GM19467 (cell line): Measurements from ENCODE around the gene COL4A2.
"Not testable (repeated sequence)": the region's sequence is repeated elsewhere in the genome, so short reads cannot be mapped to it uniquely, and the experiment has no call there.

Experiments
- ATAC-seq: cut with Tn5 transposase; IDR thresholded peaks from one replicate; pipeline ENCODE4 v1.9.1; 2021; ENCODE audit warnings: mild to moderate bottlenecking, moderate library complexity; ENCODE audit not compliant: unreplicated experiment

Gene COL4A2

DNA sequence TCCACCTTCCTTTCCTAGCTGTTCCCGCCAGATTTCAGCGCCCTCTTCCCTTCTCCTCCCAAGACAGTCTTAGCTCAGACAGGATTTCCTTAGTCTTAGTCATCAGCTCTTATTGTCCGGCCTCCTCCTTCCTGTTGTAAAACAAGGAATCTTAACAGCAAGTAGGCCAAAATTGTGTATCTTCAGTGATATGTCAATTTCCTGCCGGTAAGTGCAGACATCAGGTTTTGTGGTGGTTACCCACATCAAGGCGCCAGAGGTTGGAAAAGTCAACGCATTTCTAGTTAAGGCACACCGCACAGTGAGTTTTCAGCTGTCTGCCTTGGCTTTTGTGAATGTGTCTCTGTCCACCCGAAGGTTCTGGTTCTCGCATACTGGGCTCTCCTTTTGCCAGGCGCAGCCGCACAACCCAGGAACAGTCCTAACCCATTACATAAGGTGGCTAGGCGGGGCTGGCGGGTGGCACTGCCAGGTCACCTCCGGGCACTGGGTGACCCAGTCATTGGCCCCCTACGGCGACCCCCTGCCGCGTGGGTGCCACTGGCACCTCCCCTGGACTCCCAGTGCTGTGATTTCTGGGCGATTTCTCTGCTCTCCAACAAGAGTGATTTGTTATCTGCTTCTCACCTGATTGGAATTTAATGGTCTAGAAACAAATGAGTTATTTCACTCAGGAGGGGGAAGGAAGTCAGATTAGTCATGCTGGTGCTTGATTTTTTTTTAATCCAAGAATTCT is 12.9 kb downstream of the COL4A2 start:
- no peak for ATAC-seq

DNA sequence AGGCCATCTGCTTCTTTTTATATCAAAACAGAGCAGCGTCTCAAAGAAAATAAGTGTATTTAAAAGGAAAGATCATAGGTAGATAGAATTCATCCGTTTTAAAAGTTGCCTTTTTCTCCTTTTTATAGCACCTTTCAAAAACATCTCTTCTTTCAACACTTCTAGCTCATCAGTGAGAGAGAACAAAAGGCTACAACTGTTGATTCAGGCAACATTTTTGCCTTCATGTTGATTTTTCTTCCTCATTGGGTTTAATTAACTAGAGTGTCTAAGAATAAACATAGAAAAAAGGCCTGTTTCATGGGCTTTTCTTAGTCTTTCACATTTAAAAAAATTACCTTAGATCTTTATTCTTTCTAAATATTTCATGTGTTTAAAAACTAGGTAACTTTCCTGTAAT is 13.6 kb downstream of the COL4A2 start:
- no peak for ATAC-seq

DNA sequence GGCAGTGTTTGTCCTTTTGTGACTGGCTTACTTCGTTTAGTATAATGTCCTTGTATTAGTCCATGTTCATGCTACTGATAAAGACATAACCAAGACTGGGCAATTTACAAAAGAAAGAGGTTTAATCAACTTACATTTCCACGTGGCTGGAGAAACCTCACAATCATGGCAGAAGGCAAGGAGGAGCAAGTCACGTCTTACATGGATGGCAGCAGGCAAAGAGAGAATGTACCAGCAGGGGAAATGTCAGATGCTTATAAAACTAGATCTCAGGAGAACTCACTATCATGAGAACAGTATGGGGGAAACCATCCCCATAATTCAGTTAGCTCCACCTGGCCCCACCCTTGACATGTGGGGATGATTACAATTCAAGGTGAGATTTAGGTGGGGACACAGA is 14.5 kb downstream of the COL4A2 start:
- ATAC-seq, result not testable (repeated sequence)

DNA sequence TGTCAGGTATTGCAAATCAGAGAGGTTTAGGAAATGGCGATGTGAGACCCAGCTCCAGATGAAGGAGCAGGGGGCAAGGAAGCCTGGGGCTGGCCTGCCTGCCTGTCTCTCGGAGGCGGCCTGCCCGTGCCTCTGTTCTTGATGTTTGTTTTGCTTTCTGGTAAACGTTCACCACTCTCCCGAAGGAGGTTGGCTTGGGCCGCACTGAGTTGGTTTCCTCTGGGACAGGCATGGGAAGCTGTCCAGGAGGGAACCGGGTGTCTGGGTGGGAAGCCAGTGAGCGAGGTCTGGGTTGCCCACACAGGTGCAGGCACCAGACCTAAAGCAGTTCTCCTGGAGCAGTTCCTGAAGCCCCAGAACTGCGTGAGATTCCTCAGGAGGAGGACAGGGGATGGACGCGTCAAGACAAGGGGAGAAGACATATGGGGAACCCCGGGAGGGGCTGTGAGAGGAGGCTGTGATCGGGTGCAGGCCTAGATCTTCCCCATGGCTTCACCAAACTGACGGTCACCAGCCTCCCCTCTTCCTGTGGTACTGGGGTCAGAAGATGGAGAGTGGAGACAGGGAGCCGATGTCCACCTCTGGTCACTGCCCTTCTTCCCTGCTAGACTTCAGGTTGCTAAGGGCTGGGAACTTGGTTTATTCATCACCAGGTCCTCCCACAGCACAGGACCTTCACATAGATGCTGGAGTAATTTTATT is 15.2 kb downstream of the COL4A2 start:
- no peak for ATAC-seq

DNA sequence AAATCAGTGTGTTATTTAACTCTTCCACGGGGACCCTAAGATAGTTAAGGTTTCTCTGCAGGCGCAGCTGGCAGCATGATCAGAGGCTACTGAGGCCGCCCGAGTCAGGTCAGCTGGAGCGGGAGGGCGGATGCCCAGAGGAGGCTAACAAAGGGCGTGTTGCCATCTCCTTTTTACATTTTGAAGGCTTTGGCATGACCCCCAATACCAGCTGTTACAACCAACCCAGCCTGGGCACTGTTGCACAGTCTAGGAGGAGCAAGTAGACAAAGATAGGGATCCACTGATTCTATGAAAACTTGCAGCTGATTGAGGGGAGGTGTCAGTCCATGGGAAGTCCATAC is 15.7 kb downstream of the COL4A2 start:
- no peak for ATAC-seq

DNA sequence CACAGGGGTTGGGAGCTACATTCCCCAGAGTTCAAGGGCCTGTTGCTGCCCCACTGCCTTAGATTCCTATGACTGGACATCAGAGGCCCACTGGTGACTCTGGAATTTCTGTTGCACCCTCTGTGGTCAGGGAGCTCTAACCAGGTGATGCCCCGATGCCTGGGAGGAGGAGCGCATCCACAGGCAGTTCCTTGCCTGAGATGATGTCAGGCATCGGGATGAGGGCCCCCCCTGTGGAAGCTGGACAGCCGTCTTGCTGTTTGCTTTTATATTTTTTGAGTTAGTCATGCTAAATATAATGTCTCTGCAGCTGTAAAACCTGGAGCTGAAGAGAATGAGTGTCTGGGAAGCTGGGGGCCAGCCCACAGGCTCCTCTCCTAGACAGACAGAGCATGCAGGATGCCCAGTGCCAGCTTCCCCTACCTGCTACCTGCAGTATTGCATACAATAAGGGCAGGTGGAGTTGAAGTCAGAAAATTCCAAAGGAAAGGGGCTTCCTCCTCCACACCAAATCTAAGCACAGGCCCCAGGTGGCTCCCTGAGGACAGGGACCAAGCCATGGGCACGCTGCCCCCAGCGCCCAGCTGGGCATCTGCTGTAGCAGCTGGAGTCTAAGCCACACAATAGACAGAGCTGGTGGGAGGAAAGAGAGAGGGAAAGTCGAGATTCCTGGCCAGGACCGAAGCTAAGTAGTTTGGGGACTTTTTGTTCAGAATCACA is 16.2 kb downstream of the COL4A2 start:
- no peak for ATAC-seq

DNA sequence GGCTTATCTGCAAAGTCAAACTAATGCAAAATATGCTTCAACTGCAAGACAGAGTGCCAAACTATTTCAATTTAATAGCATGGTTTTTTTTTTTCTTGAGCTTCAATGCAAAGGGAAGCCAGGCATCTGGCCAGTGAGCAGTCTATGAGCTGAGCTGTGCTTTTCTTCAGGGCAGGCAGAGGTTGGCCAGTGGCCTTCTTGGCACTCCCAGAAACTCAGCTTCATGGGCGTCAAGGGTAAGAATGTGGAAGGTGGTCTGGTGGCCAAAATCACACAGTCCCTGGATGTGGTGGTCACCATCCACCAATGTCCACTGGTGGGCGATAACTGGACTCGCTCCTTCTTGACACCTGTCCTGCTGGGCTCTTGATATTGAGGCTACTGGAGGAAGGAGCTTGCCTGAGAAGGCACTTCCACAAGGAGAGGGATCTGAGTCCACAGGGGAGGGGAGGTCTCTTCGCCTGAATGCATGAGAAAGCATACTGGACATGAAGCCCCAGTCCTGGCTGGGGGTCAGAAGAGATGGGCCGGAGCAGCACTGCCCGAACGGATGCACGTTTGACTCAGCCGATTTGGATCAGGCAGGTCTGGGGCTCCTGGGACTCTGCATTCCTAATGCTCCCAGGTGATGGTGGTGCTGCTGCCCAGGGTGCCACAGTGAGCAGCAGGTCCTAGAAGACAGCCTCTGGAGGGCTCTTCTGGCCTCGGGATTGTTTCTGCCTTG is 17.1 kb downstream of the COL4A2 start:
- no peak for ATAC-seq

DNA sequence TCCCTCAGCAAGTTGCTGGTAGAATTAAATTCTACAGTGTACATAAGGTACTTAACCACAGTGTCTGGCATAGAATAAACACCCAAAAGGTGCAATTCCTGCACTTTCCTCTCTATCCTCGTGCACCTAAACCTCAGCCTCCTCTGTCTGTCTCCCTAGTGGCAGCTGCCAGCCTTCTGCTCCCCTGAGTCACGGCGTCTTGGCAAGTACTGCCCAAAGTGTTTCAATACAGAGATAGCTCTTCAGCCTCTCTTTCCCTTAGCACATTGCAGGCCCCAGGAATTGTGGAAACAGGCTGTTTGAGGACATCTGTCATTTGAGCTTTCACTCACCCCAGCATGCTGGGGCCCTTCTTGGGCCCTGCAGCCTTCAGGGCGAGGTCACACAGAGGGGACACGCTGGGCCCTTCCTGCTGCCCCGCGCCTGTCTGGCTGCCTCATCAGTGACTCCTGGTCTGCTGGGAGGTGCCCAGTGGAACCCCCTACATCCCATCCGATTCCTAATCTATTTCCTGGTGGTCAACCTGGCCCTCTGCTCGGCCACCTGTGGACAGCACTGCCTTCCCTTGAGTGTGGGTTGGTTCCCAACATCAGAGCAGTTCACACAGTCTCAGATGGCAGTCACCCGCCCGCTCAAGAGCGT is 19.3 kb downstream of the COL4A2 start:
- ATAC-seq, result no peak

DNA sequence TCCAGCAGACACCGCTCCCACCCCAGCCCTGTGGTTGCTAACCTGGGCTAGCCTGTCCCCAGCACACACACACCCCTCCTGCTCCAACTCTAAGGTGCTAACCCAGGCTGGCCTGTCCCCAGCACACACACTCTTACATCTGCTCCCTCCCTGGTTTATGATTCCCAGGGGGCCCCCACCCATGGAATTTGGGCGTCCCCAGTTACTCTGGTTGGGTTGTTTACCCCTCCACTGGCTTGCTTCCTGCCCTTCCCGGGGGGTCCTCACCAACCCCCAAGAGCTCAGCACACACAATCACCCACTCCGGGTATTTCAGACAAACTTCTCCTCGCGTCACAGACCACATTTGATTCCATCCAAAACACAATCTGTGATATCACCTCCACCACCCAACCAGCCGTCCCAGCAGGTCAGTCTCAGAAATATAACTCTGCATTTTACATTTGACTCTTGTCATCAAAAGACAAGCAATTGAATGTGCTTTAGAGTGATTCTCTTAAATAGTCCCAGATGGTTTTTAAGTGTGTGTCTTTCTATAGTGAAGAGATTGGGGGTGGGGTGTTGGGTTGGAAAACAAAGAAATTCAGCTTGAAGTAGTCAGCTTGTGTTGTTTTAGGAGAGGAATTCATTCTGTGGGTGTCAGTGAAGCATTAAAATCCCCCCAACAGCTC is 20.1 kb downstream of the COL4A2 start:
- ATAC-seq, result no peak

DNA sequence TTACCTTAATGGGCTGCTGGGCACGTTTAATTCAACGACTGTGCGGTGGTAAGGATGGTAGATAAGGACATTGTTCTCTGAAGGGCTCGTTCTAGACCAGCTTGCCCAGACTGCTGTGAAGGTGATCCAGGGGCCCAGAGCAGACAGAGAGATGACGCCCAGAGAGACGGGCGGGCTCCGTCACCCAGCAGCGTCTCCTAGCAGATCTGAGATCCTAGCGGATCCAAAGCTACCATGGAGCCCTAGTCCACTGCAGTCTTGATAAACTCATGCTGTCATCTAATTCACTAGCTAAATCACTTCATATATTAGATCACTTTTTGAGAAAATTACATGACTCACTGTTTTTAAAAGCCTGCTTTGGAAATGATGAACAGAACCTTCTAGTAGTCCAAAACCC is 21.5 kb downstream of the COL4A2 start:
- no peak for ATAC-seq

DNA sequence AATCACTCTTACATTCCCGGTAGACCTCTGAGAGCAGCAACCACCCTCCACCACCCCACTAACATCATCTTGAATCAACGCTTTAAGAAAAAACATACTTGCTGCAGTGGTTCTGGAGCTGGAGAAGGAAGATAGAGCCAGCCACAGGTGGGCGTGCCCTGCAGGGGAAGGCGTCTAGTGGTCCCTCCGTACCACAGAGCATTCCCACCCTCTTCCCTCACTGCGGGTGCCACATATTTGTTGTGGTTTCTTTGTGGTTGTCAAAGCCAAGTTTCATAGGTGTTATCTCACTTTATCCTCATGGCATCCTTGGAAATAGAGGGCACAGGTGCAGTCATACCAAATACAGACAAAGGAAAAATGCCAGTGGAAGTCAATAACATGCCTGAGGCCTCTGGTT is 22.2 kb downstream of the COL4A2 start:
- ATAC-seq, result no peak

DNA sequence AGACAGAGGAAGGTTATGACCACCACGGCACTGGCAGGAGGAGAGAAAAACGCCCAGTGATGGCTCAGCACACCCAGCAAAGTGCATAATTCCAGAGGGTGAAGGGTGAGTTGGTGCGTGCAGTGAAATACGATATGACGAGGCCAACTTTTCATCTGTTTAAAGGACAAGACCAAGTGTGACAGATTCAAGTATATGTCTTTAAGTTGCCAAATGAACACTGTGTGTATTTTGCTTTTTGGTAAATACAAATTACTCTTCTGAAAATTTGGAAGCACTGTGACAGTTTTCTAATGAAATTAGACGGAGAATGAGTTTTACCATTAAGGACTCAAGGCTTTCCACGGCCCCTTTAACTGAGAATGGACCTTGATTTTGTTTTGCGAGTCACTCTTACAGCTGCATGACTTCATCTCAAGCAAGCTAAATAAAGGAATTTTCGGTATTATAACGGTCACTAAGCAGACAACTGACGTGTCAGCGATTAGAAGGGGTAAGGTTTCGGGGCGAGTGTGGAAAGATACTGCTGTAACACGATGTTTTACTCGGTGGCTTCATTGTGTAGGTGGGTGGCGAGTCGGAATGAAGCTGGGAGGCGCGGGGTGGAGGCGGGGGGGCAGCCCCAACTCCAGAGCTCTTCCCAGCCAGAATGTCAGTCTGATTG is 22.8 kb downstream of the COL4A2 start:
- ATAC-seq, result no peak

DNA sequence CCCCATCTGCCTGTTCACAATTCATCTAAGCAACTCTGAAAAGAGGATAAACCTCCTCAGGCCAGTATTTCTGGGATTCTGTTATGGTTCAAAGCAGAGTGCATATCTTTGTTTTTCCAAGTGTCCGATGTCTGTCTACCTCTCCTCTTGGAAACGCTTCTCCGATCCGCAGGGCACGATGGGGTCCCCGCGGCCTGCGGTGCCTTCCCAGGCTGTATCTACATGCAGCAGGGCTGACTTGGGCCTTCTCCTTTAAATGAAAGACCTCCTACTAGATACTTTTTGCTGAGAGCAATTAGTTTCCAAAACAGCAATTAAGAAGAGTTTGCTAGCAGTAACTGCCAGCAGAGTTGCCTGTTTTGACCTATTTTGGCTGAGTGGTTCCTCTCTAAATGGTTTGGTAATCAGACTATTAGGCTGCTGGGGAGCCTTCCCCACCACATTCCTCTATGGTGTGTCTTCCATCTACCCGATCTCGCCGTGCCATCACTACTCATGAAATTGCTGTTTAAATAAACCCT is 23.5 kb downstream of the COL4A2 start:
- ATAC-seq, result no peak

DNA sequence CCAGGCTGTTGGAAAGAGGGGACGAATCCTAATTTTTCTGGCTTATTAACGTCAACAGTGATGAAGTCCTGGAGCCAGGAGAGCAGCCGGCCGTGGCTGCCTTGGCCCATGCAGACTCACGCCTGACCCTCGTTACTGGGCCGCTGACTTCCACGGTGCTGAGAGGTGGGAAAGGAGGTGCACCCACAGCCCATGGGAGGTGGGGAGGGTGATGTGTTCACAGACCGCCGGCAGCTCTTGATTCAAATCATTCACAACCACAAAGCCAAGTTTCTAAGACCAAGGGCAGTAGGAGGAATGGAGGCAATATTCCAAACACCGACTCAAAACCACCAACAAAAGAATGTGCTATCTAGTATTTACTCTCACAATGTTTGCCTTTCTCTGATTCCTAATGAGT is 24.3 kb downstream of the COL4A2 start:
- no peak for ATAC-seq

DNA sequence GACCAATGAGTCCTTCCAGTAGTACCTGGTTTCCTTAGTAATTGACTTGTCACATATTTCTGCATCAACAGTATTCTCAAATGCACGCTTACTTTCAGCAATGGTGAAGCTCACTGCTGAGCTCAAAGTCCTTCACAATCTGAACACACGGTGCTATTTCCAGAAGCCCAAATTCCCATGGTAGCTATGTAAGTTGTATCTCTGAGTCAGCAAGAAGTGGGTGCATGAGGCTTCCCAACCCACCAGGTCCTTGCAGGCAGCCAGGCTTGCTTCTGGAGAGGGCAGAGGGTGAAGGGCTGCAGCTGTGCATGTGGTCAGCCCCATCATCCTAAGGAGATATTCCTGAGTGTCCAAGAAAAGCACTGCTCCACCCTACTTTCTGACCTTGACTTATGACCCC is 25.7 kb downstream of the COL4A2 start:
- ATAC-seq, result no peak

DNA sequence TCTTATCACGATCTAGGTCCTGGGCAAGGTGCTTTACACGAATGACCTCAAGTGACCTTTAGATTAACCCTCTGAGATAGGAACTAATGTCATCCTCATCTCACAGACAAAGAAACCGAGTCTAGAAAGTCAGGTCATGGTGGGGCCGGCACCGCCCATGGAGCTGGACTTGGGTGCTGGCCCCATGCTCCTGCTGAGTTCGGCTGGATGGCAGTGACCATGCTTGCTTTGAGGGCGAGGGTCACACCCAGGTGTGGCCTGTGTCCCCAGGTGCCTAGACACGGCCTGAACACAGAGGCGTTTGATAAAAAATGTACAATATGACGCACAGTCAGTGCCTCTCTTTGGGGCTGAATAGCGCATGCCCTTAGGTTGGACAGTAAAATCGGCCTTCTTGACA is 26.8 kb downstream of the COL4A2 start:
- ATAC-seq, result no peak

DNA sequence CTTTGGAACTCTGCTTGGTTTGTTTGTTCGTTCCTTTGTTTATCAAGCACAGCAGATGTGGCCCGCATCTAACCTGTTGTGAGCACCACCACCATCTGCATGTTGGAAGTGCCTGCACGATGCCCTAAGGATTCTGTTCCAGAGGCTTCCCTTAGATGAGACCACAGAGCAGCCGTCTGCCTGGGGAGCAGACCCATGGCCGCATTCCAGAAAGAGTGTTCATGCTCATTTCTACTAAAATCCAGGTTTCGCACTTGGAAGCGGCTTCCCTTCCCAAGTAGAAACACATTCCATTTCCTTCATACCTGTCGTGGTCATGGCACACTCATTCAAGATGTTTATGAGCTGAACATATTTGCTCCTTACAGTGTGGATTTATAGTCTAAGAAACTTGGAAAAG is 27.2 kb downstream of the COL4A2 start:
- ATAC-seq, result no peak

DNA sequence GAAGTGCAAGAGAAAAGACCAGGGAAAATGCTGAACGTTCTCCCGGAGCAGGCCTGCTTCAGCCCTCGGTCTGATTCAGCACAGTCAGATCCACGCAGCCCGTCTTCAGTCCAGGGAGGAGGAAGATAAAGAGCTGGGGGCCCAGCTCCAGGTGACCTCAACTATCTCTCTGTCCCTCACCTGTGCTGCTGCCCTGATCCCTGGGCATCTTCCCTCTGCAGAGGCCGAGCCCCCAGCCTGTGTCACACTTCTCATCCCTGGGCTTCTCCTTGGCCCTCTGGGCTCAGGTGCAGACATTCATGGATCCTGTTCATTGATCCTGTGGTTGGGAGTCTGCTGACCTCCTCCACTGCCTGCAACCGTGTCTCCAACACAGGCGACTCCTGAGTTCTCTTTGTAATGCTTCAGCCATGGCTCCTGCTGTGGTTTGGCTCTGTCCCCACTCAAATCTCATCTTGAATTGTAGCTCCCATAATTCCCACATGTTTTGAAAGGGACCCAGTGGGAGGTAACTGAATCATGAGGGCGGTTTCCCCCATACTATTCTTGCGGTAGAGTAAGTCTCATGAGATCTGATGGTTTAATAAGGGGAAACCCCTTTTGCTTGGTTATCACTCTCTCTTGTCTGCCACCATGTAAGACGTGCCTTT is 27.9 kb downstream of the COL4A2 start:
- no peak for ATAC-seq

DNA sequence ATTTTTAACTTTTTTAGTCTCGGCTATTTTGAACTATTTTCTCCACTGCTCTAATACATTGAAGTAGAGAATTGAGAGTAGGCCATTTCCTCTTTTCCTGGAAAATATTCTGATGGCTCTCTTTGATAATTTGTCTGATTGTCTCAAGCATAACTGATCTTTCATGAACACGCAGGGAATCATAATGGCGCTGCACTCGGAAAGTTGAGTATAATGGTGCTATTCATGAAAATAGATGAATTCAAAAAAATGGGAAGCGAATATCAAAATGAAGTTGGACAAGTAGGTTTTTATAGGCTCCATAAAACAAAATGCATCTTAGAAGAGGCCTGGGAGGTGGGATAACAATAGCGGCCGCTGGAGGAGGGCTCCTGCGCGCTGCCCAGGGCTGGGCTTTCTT is 29.0 kb downstream of the COL4A2 start:
- ATAC-seq, result no peak
